GM23338 (cell line): Measurements from ENCODE around the gene F13A1. TPM values are rescaled to one million over a fixed set of nuclear protein-coding genes. Genes with fewer than 3 reads are reported as not detected.

Experiments used
- ATAC-seq: fragments of 200-7000 bp; cut with Tn5 transposase; 3 replicates; pipeline ENCODE4 v1.9.1; 2020
- DNase-seq: peaks from one replicate; pipeline ENCODE4 v3.0.0-alpha.2; 2015; ENCODE audit warnings: low spot score
- H2AFZ ChIP-seq: fragments of 200-600 bp; sonication (generic); 2 replicates; pipeline ENCODE4 v1.8.0; 2016; ENCODE audit warnings: antibody characterized with exemption, mild to moderate bottlenecking, moderate library complexity
- H3F3A ChIP-seq: fragments of 200-600 bp; sonication (generic); replicated peaks from 2 replicates; pipeline ENCODE4 v1.8.0; 2017; ENCODE audit warnings: antibody characterized with exemption, mixed run types, low read depth
- H3K27ac ChIP-seq: fragments of 200-600 bp; sonication (generic); 2 replicates; pipeline ENCODE4 v1.6.1; 2016; ENCODE audit warnings: low read depth
- H3K27me3 ChIP-seq: fragments of 200-600 bp; sonication (generic); 2 replicates; pipeline ENCODE4 v1.8.0; 2016; ENCODE audit warnings: mild to moderate bottlenecking, mixed run types, moderate library complexity; ENCODE audit not compliant: insufficient read depth
- H3K36me3 ChIP-seq: fragments of 200-600 bp; sonication (generic); 2 replicates; pipeline ENCODE4 v1.8.0; 2016; ENCODE audit warnings: mild to moderate bottlenecking; ENCODE audit not compliant: insufficient read depth
- H3K4me1 ChIP-seq: fragments of 200-600 bp; sonication (generic); 2 replicates; pipeline ENCODE4 v1.8.0; 2016; ENCODE audit warnings: mild to moderate bottlenecking, moderate library complexity; ENCODE audit not compliant: insufficient read depth
- H3K4me2 ChIP-seq: fragments of 200-600 bp; sonication (generic); 2 replicates; pipeline ENCODE4 v1.7.1; 2017; ENCODE audit warnings: mixed run types
- H3K4me3 ChIP-seq: fragments of 200-600 bp; sonication (generic); 2 replicates; pipeline ENCODE4 v1.6.1; 2016; ENCODE audit warnings: mixed run types
- H3K79me2 ChIP-seq: fragments of 200-600 bp; sonication (generic); replicated peaks from 2 replicates; pipeline ENCODE4 v1.8.0; 2017; ENCODE audit warnings: mild to moderate bottlenecking; ENCODE audit not compliant: insufficient read depth
- H3K9me2 ChIP-seq: fragments of 200-600 bp; sonication (generic); 2 replicates; pipeline ENCODE4 v1.8.0; 2017; ENCODE audit not compliant: insufficient read depth
- H4K20me1 ChIP-seq: fragments of 200-600 bp; sonication (generic); replicated peaks from 2 replicates; pipeline ENCODE4 v1.8.0; 2017; ENCODE audit warnings: mild to moderate bottlenecking; ENCODE audit not compliant: insufficient read depth
- H3K27ac Mint-ChIP-seq: 2 replicates; pipeline ENCODE4 v1.8.0; 2020; ENCODE audit warnings: inconsistent platforms, mild to moderate bottlenecking, moderate library complexity, mixed read lengths
- H3K27me3 Mint-ChIP-seq: 3 replicates; pipeline ENCODE4 v1.8.0; 2022; ENCODE audit warnings: low read depth, mild to moderate bottlenecking, moderate library complexity, mixed read lengths, inconsistent platforms; ENCODE audit not compliant: insufficient read depth, poor library complexity
- H3K36me3 Mint-ChIP-seq: 3 replicates; pipeline ENCODE4 v1.8.0; 2021; ENCODE audit warnings: low read depth, mild to moderate bottlenecking, inconsistent platforms, moderate library complexity, mixed read lengths
- H3K4me1 Mint-ChIP-seq: 3 replicates; pipeline ENCODE4 v1.8.0; 2020; ENCODE audit warnings: mild to moderate bottlenecking, inconsistent platforms, mixed read lengths
- H3K4me3 Mint-ChIP-seq: 3 replicates; pipeline ENCODE4 v1.8.0; 2021; ENCODE audit warnings: moderate library complexity, mild to moderate bottlenecking, inconsistent platforms, mixed read lengths
- H3K9me3 Mint-ChIP-seq: 3 replicates; pipeline ENCODE4 v1.8.0; 2020; ENCODE audit warnings: moderate library complexity, mild to moderate bottlenecking, inconsistent platforms, mixed read lengths
- EZH2 ChIP-seq: fragments of 200-600 bp; sonication (generic); IDR thresholded peaks from one replicate; pipeline ENCODE4 v1.8.0; 2017; ENCODE audit warnings: antibody characterized with exemption, mild to moderate bottlenecking, low read depth; ENCODE audit not compliant: unreplicated experiment
- EZH2phosphoT487 ChIP-seq: fragments of 200-600 bp; sonication (generic); IDR thresholded peaks from one replicate; pipeline ENCODE4 v1.8.1; 2018; ENCODE audit warnings: antibody characterized with exemption; ENCODE audit not compliant: unreplicated experiment
- JUNB ChIP-seq: IDR thresholded peaks from one replicate; pipeline ENCODE4 v1.6.1; 2016; ENCODE audit warnings: antibody characterized with exemption; ENCODE audit not compliant: unreplicated experiment
- NANOG ChIP-seq: IDR thresholded peaks from 2 replicates; pipeline ENCODE4 v1.6.1; 2016; ENCODE audit warnings: antibody characterized with exemption, borderline replicate concordance
- POLR2AphosphoS5 ChIP-seq: IDR thresholded peaks from 2 replicates; pipeline ENCODE4 v1.6.1; 2016; ENCODE audit warnings: antibody characterized with exemption, low read depth
- STAT1 ChIP-seq: IDR thresholded peaks from one replicate; pipeline ENCODE4 v1.6.1; 2016; ENCODE audit warnings: antibody characterized with exemption; ENCODE audit not compliant: unreplicated experiment
- ZNF114 ChIP-seq: fragments of 250-450 bp; sonication (Bioruptor Pico); IDR thresholded peaks from 2 replicates; pipeline ENCODE4 v1.5.0; 2020; ENCODE audit warnings: mild to moderate bottlenecking, moderate library complexity
- ZNF331 ChIP-seq: fragments of 250-450 bp; sonication (Bioruptor Pico); IDR thresholded peaks from 2 replicates; pipeline ENCODE4 v1.5.0; 2020; ENCODE audit warnings: low read depth, mild to moderate bottlenecking, moderate library complexity
- polyA plus RNA-seq: library from polyadenylated mRNA; unstranded; fragments of >200 nt; fragmentation: Nextera tagmentation; extraction: Ambion mirVana; gene quantifications from 2 replicates; pipeline ENCODE4 v1.2.1, GENCODE V29; 2016
- total RNA-seq: library from RNA; depleted of rRNA; stranded (reverse); fragments of >200 nt; shearing (Covaris generic); gene quantifications from 2 replicates; pipeline ENCODE4 v1.2.3, GENCODE V29; 2014
- TF ChIP-seq, protein P1 (sequence below): fragments of 250-450 bp; sonication (Bioruptor Pico); IDR thresholded peaks from 2 replicates; pipeline ENCODE4 v1.5.0; 2020; ENCODE audit warnings: mild to moderate bottlenecking, moderate library complexity
- TF ChIP-seq, protein P2 (sequence below): IDR thresholded peaks from 2 replicates; pipeline ENCODE4 v1.6.1; 2016; ENCODE audit warnings: antibody characterized with exemption

F13A1 gene
- total and polyA plus RNA-seq, 2 experiments from 2014 or later: 0.31 to 0.32 TPM

DNA sequence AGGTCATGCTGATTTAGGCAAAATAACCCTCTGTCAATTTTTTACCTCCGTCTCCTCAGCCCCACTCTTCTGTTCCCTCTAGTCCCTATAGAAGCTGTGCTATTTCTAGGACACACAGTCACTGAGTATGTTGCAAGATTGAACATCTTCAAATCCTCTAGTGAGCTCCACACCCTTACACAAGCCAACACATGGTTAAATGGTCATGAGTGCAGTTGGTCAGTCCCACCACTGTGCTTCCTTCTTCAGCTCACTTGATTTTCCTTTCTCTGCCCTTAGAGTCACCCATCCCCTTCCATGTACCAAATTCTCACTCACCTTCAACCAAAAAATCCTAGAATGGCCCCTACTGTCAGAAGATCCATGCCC is 48.2 kb upstream of the F13A1 start (continued):
- TF ChIP-seq, protein P1, sequence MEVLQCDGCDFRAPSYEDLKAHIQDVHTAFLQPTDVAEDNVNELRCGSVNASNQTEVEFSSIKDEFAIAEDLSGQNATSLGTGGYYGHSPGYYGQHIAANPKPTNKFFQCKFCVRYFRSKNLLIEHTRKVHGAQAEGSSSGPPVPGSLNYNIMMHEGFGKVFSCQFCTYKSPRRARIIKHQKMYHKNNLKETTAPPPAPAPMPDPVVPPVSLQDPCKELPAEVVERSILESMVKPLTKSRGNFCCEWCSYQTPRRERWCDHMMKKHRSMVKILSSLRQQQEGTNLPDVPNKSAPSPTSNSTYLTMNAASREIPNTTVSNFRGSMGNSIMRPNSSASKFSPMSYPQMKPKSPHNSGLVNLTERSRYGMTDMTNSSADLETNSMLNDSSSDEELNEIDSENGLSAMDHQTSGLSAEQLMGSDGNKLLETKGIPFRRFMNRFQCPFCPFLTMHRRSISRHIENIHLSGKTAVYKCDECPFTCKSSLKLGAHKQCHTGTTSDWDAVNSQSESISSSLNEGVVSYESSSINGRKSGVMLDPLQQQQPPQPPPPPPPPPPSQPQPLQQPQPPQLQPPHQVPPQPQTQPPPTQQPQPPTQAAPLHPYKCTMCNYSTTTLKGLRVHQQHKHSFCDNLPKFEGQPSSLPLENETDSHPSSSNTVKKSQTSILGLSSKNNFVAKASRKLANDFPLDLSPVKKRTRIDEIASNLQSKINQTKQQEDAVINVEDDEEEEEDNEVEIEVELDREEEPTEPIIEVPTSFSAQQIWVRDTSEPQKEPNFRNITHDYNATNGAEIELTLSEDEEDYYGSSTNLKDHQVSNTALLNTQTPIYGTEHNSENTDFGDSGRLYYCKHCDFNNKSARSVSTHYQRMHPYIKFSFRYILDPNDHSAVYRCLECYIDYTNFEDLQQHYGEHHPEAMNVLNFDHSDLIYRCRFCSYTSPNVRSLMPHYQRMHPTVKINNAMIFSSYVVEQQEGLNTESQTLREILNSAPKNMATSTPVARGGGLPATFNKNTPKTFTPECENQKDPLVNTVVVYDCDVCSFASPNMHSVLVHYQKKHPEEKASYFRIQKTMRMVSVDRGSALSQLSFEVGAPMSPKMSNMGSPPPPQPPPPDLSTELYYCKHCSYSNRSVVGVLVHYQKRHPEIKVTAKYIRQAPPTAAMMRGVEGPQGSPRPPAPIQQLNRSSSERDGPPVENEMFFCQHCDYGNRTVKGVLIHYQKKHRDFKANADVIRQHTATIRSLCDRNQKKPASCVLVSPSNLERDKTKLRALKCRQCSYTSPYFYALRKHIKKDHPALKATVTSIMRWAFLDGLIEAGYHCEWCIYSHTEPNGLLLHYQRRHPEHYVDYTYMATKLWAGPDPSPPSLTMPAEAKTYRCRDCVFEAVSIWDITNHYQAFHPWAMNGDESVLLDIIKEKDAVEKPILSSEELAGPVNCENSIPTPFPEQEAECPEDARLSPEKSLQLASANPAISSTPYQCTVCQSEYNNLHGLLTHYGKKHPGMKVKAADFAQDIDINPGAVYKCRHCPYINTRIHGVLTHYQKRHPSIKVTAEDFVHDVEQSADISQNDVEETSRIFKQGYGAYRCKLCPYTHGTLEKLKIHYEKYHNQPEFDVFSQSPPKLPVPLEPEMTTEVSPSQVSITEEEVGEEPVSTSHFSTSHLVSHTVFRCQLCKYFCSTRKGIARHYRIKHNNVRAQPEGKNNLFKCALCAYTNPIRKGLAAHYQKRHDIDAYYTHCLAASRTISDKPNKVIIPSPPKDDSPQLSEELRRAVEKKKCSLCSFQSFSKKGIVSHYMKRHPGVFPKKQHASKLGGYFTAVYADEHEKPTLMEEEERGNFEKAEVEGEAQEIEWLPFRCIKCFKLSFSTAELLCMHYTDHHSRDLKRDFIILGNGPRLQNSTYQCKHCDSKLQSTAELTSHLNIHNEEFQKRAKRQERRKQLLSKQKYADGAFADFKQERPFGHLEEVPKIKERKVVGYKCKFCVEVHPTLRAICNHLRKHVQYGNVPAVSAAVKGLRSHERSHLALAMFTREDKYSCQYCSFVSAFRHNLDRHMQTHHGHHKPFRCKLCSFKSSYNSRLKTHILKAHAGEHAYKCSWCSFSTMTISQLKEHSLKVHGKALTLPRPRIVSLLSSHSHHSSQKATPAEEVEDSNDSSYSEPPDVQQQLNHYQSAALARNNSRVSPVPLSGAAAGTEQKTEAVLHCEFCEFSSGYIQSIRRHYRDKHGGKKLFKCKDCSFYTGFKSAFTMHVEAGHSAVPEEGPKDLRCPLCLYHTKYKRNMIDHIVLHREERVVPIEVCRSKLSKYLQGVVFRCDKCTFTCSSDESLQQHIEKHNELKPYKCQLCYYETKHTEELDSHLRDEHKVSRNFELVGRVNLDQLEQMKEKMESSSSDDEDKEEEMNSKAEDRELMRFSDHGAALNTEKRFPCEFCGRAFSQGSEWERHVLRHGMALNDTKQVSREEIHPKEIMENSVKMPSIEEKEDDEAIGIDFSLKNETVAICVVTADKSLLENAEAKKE (CRISPR knock-in tag): no peak
- TF ChIP-seq NANOG: no peak
- no peak for TF ChIP-seq EZH2
- TF ChIP-seq, protein P2, sequence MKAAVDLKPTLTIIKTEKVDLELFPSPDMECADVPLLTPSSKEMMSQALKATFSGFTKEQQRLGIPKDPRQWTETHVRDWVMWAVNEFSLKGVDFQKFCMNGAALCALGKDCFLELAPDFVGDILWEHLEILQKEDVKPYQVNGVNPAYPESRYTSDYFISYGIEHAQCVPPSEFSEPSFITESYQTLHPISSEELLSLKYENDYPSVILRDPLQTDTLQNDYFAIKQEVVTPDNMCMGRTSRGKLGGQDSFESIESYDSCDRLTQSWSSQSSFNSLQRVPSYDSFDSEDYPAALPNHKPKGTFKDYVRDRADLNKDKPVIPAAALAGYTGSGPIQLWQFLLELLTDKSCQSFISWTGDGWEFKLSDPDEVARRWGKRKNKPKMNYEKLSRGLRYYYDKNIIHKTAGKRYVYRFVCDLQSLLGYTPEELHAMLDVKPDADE: no peak

DNA sequence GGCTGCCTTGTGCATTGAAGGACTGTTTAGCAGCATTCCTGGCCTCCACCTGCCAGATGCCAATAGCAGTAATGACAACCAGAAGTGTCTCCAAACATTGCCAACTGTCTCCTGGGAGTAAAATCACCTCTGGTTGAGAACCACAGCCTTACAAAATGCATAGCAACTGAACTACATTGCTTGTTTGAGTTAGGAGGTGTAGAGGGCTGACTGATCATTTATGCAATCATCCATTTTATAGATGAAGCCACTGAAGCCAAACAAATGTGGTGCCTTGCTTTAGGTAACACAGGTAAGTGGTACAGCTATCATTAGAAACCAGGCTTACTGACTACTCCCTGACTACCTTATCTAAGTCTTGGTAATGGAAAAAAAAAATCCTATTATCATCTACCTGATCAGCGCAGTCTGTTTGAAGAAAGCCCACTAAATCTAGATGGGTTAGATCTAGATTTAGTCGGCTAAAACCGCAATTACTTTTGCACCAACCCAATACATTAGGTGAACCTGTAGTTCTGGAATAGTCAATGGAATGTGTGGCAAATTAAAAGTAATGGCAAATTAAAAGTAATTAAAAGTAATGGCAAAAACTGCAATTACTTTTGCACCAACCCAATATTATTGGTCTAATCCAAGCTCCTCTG is 47.7 kb upstream of the F13A1 start:
- H2AFZ ChIP-seq: no peak overlapping the region
- Mint-ChIP-seq H3K4me1 (no peaks in the 10 kb centered on the region), H3K27me3 (no peaks in the 10 kb centered on the region), H3K36me3 (no peaks in the 10 kb centered on the region), H3K27ac (no peak overlapping the region), H3K4me3 (no peak overlapping the region), H3K9me3 (peaks cover 8% of the 10 kb centered on the region; the same call in 2 of the 3 replicates)
- no peak for ATAC-seq
- no peak overlapping the region for H3K4me3 ChIP-seq
- no peak overlapping the region for H3K4me2 ChIP-seq
- DNase-seq: no peak
- no peaks in the 10 kb centered on the region for H3F3A ChIP-seq
- no peaks in the 10 kb centered on the region for H3K36me3 ChIP-seq
- H3K4me1 ChIP-seq: no peaks in the 10 kb centered on the region
- no peak overlapping the region for H3K27ac ChIP-seq
- H3K79me2 ChIP-seq: no peaks in the 10 kb centered on the region
- H3K9me2 ChIP-seq: peaks cover 22% of the 10 kb centered on the region
- no peaks in the 10 kb centered on the region for H4K20me1 ChIP-seq
- no peaks in the 10 kb centered on the region for H3K27me3 ChIP-seq
- TF ChIP-seq ZNF114 (no peak), POLR2AphosphoS5 (no peak), JUNB (no peak), EZH2phosphoT487 (no peak), EZH2 (no peak), STAT1 (no peak), ZNF331 (CRISPR knock-in tag) (no peak)
